ENCODE results near the gene FAT3.

DNA sequence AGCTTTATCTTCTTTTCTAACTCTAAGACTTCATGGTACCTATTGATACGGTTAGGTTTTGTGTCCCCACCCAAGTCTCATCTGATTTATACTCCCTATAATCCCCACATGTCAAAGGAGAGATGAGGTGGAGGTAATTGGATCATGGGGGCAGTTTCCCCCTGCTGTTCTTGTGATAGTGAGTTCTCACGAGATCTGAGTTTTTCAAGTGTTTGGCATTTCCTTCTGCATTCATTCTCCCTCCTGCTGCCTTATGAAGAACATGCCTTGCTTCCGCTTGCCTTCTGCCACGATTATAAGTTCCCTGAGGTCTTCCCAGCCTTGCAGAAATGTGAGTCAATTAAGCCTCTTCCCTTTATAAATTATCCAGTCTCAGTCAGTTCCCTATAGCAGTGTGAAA is 5.1 kb upstream of the FAT3 start:
- TF ChIP-seq SIN3A (IDR thresholded peaks at IDR 0.05; ENCODE audit: borderline replicate concordance, insufficient read depth, low read length) (no peak), POLR2AphosphoS5 (IDR thresholded peaks at IDR 0.05; ENCODE audit: low read depth, low read length) (no peak)
- TF ChIP-seq, protein P1, sequence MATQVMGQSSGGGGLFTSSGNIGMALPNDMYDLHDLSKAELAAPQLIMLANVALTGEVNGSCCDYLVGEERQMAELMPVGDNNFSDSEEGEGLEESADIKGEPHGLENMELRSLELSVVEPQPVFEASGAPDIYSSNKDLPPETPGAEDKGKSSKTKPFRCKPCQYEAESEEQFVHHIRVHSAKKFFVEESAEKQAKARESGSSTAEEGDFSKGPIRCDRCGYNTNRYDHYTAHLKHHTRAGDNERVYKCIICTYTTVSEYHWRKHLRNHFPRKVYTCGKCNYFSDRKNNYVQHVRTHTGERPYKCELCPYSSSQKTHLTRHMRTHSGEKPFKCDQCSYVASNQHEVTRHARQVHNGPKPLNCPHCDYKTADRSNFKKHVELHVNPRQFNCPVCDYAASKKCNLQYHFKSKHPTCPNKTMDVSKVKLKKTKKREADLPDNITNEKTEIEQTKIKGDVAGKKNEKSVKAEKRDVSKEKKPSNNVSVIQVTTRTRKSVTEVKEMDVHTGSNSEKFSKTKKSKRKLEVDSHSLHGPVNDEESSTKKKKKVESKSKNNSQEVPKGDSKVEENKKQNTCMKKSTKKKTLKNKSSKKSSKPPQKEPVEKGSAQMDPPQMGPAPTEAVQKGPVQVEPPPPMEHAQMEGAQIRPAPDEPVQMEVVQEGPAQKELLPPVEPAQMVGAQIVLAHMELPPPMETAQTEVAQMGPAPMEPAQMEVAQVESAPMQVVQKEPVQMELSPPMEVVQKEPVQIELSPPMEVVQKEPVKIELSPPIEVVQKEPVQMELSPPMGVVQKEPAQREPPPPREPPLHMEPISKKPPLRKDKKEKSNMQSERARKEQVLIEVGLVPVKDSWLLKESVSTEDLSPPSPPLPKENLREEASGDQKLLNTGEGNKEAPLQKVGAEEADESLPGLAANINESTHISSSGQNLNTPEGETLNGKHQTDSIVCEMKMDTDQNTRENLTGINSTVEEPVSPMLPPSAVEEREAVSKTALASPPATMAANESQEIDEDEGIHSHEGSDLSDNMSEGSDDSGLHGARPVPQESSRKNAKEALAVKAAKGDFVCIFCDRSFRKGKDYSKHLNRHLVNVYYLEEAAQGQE (IDR thresholded peaks at IDR 0.05; ENCODE audit: insufficient read depth in 1 of 2, low read depth in 2 of 2, low read length in 2 of 2), result no peak

All from PFSK-1 (cell line).